ENCODE data around the gene CLK3. TPM values are rescaled to one million over a fixed set of nuclear protein-coding genes. Genes with fewer than 3 reads are reported as not detected.

Gene CLK3
- total and polyA plus RNA-seq, 2 donors (not counting 1 experiment from before 2014, with no cell fraction given): 39.9 to 43.1 TPM

GRCh38 chr15:74618841-74619596 is 3.4 kb downstream of the CLK3 start:
- Histone ChIP-seq H3K4me2 (ENCODE audit: extremely low read depth, insufficient read depth, low read length) (no peak overlapping the region), H3K4me3 (replicated peaks in 1 of 4; ENCODE audit: control extremely low read depth in 1 of 4, insufficient read depth in 1 of 4, low read depth in 3 of 4, low read length in 4 of 4) (no peak overlapping the region), H3K9ac (ENCODE audit: insufficient read depth, low read length) (no peak overlapping the region), H3K27me3 (ENCODE audit: control insufficient read depth, insufficient read depth, low read length) (no peaks in the 10 kb centered on the region), H3K9me3 (ENCODE audit: control insufficient read depth, insufficient read depth, low read depth, low read length) (no peaks in the 10 kb centered on the region), H3K79me2 (ENCODE audit: control insufficient read depth, insufficient read depth, low read length) (peaks cover 67% of the 10 kb centered on the region), H4K20me1 (ENCODE audit: control insufficient read depth, extremely low read depth, insufficient read depth, low read length) (peaks cover 5% of the 10 kb centered on the region), H3K36me3 (ENCODE audit: control insufficient read depth, insufficient read depth, low read length) (peaks cover 35% of the 10 kb centered on the region), H3K27ac (ENCODE audit: insufficient read depth, low read length) (no peak overlapping the region), H3K4me1 (ENCODE audit: control insufficient read depth, extremely low read depth, insufficient read depth, low read length) (peaks cover 5% of the 10 kb centered on the region), H2AFZ (ENCODE audit: low read length) (no peak overlapping the region)
- TF ChIP-seq CTCF (conservative IDR thresholded peaks at IDR 0.05 in 1 of 2, IDR thresholded peaks at IDR 0.05 in 1 of 2; ENCODE audit: low read depth in 1 of 2, low read length in 2 of 2) (no peak), EZH2 (IDR thresholded peaks at IDR 0.05; ENCODE audit: low read length, missing control alignments) (no peak)
- DNase-seq (ENCODE audit: low read depth in 2 of 2): no peak

DNA sequence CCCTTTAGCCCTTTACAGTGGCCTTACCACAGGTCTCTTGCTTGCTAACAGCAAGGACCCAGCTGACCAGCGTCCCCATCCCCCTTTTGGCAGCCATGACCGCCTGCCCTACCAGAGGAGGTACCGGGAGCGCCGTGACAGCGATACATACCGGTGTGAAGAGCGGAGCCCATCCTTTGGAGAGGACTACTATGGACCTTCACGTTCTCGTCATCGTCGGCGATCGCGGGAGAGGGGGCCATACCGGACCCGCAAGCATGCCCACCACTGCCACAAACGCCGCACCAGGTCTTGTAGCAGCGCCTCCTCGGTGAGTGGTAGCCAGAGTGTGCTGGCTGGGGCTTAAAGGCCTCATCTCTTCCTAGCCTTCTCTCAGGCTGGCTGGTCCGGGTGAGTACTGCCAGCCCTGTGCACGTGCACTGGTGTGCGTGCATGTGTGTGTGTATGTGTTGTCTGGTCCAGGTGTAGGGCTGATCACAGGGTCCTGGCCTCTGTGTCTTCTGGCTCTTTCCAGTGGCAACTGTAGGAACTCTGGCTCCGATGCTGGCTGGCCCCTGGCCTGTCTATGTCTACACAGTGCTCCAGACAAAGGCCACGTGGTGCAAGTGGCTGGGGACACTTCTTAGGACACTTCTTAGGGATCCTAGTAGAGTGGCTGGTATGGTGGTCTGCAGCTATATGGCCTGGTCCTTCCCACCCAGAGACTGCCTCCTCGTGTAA is 4.4 kb downstream of the CLK3 start:
- Histone ChIP-seq H3K79me2 (ENCODE audit: control insufficient read depth, insufficient read depth, low read length) (peaks cover 67% of the 10 kb centered on the region), H3K4me1 (ENCODE audit: control insufficient read depth, extremely low read depth, insufficient read depth, low read length) (peaks cover 5% of the 10 kb centered on the region), H2AFZ (ENCODE audit: low read length) (no peak overlapping the region), H3K4me3 (replicated peaks in 1 of 4; ENCODE audit: control extremely low read depth in 1 of 4, insufficient read depth in 1 of 4, low read depth in 3 of 4, low read length in 4 of 4) (no peak overlapping the region), H3K27ac (ENCODE audit: insufficient read depth, low read length) (no peak overlapping the region), H3K36me3 (ENCODE audit: control insufficient read depth, insufficient read depth, low read length) (peaks cover 40% of the 10 kb centered on the region), H3K9me3 (ENCODE audit: control insufficient read depth, insufficient read depth, low read depth, low read length) (no peaks in the 10 kb centered on the region), H4K20me1 (ENCODE audit: control insufficient read depth, extremely low read depth, insufficient read depth, low read length) (peaks cover 5% of the 10 kb centered on the region), H3K27me3 (ENCODE audit: control insufficient read depth, insufficient read depth, low read length) (no peaks in the 10 kb centered on the region), H3K9ac (ENCODE audit: insufficient read depth, low read length) (no peak overlapping the region), H3K4me2 (ENCODE audit: extremely low read depth, insufficient read depth, low read length) (no peak overlapping the region)
- no peak for DNase-seq (ENCODE audit: low read depth in 2 of 2)
- no peak for TF ChIP-seq EZH2 (IDR thresholded peaks at IDR 0.05; ENCODE audit: low read length, missing control alignments)
- no peak for TF ChIP-seq CTCF (conservative IDR thresholded peaks at IDR 0.05 in 1 of 2, IDR thresholded peaks at IDR 0.05 in 1 of 2; ENCODE audit: low read depth in 1 of 2, low read length in 2 of 2)
